ENCODE data around the gene TMEM258.
A peak's percentile ranks its signal among the peaks of the same experiment; 100 is the strongest.

Gene TMEM258

DNA sequence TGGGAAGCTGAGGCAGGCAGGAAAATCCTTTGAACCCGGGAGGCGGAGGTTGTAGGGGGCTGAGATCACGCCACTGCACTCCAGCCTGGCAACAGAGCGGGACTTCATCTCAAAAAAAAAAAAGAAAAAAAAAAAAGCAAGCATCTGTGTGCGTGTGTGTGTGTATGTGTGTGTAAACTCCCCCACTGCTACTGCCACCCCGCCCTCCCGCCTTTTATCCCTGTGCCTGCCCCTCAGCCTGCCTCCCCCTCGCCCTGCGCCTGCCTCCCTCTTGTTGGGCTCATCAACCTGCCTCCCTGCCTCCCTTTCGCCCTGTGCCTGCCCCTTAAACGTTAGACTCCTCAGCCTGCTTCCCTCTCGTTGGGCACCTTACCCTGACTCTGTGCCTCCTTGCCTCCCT lies 18.0 kb downstream of the TMEM258 start:
- DNase-seq, result no peak

DNA sequence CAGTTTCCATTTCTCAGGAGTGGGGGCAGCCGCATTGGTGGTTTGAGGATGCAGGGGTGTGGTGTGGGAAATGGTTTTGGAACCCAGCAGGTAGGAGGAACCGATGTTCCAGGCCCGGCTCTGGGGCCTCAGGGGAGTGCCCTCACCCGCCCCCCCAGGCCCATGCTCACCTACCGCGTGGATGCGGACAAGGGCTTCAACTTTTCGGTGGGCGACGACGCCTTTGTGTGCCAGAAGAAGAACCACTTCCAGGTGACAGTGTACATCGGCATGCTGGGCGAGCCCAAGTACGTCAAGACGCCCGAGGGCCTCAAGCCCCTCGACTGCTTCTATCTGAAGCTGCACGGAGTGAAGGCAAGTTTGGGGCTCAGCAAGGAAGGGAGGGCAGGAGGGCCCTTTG lies 18.6 kb downstream of the TMEM258 start:
- DNase-seq, result no peak

DNA sequence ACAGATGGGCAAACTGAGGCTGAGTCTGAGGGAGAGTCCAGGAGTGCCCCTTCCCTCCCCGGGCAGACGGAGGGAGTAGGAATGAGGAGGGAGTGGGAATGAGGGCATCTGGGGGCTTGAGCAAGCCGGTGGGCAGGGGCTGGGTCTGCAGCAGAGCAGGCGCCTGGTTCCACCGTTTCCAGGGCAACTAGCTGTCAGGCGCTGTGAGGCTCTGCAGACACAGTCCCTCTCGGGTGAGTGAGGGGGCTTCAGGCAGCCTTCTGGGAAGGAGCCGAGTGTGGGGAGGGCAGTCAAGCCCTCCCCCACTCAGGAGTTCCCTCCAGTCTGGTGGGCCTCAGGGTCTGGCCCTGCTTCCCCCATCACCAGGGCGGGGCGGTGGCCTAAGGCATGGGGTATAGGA lies 19.0 kb downstream of the TMEM258 start:
- DNase-seq, result no peak

DNA sequence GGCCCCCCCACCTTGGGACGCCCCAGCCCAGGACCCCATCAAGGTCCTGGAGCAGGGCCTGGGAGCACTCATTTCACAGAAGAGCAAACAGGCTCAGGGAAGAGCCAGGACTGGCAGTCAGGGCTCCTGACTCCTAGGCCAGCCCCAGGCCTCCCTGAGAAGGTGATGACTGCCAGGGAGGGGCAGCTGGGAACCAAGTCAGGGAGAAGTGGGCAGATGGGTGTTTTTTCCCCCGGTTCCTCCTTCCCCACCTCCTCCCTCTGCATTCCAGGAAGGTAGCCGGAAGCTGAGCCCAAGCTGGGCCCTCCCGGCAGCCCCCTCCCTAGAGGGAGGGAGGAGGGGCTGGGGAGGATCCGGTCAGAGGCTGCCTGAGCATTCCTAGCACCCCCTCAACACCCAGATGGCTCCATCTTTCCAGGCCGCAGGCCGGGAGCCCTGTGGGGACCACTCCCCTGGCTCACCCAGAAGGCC lies 20.4 kb downstream of the TMEM258 start:
- no peak for DNase-seq

DNA sequence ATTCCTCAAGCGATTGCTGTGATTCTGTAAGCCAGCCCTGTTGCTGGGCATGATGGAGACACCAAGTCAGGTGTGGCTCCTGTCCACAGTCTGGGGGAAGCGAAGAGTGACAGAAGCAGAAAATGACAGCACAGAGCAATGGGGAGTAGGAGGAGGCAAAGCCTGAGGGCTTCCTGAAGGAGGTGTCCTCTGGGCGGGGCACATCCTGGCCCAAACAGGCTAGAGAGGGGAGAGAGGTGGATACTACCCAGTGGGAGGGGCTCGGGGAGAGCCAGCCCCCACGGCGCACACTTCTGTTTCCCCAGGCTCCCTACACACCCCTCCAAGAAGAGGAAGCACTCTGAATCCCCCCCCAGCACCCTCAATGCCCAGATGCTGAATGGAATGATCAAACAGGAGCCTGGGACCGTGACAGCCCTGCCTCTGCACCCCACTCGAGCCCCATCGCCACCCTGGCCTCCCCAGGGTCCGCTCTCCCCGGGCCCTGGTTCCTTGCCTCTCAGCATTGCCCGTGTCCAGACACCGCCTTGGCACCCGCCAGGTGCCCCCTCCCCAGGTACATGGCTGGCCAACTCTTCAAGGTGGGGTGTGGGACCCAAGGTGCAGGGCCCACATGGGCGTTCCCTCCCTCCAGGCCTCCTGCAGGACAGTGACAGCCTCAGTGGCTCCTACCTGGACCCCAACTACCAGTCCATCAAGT lies 21.1 kb downstream of the TMEM258 start:
- no peak for DNase-seq

DNA sequence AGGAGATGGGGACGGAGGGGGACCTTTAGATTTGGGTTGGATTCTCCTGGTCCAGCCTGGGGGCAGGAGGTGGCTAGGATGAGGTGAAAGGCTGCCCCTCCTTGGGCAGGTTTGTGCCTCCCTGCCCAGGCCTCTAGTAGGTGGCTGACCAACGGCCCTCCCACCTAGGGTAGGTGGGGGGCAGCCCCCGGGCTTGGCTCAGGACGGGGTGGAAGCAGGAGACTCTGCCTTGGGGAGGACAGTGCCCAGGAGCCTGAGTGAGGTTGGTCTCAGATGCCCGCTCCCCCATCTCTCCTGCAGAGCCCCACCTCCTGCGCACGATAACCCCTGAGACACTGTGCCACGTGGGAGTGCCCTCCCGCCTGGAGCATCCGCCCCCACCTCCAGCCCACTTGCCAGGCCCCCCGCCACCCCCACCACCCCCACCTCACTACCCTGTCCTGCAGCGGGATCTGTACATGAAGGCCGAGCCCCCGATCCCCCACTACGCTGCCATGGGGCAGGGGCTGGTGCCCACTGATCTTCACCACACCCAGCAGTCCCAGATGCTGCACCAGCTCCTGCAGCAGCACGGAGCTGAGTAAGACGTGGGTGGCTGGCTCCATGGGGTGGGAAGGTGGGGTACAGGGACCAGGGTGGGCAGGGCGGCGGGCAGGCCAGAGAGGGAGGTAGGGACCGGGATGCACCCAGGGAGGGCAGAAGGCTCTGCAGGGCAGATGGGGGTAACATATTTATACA lies 22.3 kb downstream of the TMEM258 start:
- DNase-seq, result no peak

DNA sequence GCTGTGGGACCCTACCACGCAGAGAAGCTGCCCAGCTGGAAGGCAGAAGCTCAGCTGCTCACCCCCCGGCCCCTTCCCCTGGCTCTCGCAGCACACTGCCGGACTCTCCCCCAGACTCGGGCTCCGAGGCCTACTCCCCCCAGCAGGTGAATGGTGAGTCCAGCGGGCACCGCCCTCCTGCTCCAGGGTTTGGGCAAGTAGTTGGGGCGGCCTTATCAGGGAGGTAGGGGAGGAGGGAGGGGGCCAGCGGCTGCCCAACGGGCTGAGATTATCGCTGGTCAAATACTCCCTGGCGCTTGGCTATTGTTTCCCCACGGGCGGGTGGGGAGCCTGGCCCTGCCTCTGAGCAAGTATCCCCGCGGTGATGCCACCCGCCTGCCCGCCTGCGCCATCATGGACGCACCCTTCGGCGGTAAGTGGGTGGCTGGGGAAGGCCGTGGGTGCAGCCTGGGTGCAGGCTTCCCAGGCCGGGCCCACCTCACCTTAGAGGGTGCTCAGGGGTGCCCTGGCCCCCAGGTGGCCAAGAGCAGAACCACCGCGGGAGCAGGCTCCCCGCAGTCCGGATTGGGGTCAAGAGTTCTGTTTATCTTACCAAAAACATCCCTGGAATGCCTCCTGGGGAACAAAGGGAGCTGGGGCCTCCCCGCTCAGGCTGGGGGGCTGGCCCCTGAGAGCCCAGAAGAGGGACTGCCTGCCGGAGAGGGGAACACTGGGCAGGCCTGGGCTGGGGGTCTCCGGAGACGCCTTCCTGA lies 23.1 kb downstream of the TMEM258 start:
- DNase-seq, result peak; percentile 21

DNA sequence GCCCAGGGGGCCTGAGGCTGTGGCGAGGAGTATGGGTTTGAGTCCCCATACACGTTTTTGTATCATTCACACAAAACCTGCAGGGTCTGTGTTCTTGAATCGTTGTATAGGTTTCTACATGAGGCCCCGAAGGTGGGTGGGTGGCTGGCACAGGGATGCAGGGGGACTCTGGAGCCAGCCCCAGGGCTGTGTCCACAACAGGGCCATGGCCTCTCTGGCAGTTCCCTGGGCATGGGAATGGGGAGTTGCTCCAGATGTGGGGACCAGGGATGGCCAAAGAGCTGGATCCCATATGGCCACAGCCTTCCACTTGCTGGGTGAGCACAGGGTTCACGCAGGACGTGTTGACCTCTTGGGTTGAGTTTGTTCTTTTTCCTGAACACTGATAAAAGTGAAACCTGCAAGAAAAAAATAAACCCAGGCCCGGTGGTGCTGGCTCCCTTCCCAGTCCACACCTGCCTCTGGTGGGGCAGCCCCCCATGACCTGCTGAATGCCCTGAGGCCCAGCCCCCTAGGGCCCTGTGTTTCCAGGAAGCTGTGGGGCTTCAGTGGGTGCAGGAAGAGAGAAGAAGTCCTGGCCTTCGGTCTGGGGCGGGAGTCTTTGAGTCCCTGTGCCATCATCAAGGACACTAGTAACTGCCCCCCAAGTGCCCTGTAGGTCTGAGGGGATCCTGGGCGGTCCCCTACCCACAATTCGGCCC lies 23.9 kb downstream of the TMEM258 start:
- no peak for DNase-seq

DNA sequence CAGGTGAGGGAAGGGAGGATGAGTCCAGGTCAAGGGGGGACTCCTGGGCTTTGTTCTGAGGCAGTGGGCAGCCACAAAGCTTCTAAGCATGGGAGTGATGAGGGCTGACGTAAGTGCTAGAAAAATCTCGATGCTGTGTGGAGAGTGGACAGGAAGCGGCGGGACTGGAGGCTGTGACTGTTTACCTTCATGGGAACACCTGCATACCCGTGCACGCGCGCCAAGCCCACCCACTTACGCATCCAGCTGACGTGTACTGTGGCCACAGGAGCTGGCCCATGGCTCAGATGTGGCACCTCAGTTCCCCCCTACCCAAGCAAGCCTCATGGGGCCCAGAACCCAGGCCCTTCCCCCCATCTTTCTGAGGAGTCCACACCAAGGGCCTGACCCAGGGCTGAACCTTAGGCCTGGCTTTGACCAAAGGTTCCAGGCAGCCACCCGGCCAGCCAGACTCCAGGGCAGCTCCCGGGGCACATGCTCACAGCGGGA lies 26.0 kb downstream of the TMEM258 start:
- peak; percentile 19 for DNase-seq

DNA sequence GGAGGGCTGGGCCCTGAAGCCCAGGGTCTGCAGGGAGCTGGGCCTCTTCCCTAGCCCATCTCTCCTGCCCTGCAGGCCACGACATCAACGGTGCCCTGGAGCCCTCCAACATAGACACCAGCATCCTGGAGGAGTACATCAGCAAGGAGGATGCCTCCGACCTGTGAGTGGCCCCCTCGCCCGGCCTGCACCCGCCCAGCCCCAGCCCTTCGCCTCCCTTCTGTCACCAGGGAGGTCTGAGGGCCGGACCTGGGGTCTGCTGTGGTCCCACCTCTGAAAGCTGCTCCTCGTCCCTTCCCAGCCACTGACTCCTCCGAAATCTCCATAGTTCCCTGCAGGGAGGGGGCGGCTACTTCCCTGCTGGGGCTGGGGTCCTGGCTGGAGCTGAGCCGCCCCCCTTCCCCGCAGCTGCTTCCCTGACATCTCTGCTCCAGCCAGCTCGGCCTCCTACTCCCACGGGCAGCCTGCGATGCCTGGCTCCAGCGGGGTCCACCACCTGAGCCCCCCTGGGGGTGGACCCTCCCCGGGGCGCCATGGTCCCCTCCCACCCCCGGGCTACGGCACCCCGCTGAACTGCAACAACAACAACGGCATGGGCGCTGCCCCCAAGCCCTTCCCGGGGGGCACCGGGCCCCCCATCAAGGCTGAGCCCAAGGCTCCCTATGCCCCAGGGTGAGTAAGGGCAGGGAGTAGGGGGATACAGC lies 26.7 kb downstream of the TMEM258 start:
- DNase-seq, result no peak

DNA sequence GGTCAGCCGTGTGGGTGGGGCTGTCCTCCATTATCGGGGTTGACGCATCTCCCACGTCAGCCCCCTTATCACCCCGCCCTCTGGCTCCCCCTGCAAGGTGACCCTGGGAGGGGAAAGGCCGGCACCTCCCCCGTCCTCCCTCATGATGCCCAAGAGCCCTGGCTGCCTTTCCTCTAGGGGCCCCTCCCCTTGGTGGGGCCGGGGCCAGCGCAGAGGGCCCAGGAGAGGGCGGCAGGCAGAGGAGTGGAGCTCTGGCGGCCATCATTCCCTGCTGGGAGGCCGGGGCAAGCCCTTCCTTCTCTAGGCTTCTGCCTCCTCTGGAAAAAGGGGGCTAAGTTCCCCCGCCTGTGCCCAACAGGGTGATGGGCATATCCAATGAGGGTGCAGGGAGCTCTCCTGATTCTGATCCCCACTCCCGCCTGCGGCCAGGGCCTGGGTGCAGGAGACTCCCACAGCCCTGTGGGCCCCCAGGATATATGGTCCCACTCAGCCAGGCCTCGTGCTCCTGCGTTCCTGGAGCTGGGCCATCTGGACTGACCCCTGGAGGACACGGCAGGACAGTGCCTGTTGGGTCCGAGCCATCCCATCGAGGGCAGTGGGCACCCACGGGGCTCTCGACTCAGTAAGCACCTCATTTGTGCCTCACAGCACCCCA lies 27.7 kb downstream of the TMEM258 start:
- no peak for DNase-seq

DNA sequence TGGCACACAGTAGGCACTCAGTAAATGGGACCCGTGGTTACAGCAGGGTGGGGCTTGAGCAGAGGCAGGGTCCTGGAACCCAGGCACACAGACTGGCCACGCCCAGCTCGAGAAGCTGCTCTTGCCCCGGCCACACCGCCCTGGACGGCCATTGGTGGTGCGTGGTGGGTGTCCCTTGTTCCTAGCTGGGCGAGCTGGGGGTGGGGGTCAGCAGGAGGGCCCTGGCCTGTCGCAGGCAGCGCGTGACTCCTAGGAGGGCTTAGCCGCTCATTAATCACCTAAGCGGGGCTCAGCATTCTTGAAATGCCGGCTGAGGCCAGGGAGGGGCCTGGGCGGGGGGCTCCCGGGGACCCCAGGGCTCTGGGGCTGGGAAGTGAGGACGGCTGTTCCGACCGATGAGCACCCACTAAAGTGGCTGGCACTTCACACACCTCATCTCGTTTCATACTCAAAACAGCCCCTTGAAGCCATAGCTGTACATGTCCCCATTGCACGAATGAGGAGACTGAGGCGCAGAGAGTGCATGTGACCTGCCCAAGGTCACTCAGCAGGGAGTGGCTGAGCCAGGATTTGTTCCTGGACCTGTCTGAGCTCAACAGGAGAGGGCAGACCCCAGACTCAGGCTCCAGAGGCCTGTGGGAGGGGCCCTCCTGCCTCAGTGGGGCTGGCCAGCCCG lies 28.3 kb downstream of the TMEM258 start:
- no peak for DNase-seq

DNA sequence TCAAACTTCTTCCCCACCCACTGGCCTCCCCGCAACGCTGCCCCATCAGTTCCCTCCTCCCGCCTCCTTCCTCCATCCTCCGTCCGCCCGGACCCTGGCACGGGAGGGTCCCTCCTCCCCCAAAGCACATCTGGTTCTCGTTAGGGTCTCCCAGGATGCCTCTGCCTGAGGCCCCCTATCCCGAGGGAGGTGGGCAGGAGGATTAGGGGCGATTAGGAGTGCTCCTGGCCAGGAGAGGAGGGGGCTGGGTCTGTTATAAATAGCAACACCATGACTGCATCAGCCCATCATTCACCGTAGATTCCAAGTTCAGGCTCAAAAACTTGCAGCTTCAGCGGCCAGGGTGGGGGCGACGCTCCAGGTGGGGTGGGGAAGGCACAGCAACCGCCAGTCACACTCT lies 29.6 kb downstream of the TMEM258 start:
- peak; percentile 68 for DNase-seq

DNA sequence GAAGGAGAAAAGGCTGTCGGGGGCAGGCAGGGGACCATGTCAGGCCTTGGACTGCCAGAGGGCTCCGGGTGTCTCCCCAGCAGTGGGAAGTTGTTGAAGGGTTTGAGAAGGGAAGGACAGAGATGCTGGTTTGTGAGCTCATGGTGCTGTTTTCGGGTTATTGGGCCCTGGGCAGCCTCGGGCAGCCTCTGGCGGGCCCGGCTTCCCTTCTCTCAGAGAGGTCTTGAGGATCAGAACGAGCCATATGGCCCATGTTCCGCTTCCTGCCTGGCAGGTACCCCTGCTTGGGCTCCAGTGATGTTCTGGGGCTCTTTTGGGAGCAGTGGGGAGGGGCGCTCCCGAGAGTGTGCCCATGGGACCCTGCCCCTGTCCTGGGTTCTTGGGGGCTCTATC lies 30.2 kb downstream of the TMEM258 start:
- no peak for DNase-seq

DNA sequence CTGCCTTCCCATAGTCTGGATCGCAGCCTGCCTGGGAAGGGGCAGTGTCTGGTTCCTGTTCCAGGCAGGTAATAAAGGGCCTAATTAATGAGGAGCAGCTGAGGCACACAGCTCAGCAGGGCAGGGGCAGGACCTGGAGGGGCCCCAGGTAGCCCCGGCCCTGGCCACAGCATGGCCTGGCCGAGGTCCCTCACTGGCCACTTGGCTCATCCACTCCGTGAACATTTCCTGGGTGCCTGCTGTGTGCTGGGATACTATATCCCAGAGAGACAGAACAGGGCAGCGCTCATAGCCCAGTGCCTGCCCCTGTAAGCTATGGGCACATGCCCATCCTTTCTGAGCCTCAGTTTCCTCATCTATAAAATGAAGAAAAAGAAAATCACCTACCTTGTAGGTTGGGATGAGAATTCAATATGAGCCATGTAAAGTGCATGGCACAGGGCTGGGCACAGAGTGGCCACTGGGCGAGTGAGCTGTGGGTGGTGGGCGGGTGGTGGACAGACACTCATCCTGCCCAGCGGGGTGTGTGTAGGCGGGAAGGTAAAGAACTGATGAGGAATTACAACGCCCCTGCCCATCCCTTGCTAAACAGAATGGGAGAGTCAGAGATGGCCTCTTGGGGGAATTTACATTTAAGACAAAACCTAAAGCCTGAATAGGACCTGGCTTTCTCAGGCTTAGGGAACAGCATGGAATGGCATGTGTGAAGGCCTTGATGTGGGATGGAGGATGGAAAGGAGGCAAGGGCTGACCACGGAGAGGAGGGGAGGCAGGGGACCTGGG lies 30.8 kb downstream of the TMEM258 start:
- DNase-seq, result no peak

DNA sequence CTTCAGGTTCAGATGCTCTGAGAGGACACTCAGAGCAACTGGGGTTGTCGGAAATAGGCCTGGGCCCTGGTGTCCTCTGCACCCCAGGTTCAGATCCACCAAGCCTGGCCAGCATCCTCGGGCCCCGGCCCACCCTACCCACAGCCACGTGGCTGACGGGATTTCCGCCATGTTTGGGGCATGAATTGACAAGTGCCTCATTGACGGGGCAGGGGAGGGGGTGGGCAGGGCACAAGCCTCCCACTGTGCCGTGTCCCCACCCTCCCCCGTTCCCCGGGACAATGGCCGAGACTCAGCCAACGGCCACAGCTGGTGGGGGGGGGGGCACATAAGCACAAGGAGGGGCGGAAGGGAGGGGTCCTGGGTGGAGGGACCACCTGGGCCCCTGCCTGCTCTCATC lies 31.5 kb downstream of the TMEM258 start:
- DNase-seq, result no peak

DNA sequence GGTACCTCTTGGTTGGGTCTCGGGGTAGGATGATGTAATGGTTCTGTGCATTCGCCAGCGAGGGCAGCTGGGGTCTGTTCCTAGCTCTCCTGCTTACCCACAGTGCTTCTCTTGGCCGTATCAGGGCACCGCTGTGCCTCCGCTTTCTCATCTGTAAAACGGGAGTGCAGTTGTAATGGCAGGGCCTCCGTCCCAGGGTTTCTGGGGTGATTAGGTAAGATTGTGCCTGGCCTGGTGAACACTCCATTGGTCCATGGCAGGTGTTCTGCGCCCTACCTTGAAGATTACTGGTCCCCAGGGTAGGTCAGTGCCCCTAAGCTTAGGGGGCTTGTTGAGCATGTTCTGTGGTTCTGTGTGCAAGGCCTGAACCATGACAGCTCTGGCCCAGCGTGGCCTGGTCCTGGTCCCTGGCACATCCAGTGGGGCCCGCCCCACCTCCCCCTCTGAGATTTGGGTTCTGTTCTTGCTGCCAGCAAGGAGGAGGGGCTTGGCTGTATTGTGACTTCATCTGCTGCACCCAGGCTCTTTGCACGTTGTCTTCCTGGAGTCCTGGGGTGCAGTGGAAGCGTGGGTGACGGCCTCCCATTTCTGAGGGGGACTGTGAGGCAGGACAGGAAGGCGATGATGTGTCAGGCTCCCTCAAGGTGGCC lies 35.1 kb downstream of the TMEM258 start:
- DNase-seq, result no peak

DNA sequence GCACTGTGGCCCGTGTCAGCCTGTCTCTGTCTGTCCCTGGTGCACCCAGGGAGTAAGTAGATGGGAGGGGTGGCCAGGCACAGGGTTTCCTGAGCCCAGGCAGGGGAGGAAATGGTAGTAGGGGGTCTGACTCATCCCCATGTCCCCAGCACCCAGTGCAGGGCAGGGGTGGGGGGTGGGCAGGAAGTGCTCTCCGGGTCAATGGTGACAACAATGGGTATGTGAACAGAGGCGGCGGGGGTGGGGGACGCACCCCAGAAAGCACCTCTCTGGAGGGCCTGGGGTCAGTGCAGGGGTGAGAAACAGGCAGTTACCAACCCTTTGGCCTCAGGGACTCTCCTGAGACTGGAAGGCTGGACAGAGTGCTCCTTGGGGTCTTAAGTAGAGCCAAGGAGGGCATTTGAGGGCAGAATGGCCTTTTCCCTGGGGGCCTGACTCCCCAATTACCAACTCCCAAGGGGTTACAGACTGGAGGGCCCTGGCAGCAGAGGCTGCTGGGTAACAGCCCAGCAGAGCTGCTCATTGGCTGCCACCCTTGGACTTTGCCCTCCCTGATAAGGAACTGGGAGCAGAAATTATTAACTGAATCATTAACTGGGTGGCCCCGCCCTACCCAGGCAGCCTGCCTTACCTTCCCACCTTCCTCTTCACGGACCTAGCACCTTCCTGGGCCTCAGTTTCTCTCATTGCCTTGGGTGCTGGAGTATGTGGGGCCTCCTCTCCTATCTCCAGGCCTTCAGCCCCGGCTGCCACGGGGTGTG lies 35.8 kb downstream of the TMEM258 start:
- DNase-seq, result peak; percentile 69

DNA sequence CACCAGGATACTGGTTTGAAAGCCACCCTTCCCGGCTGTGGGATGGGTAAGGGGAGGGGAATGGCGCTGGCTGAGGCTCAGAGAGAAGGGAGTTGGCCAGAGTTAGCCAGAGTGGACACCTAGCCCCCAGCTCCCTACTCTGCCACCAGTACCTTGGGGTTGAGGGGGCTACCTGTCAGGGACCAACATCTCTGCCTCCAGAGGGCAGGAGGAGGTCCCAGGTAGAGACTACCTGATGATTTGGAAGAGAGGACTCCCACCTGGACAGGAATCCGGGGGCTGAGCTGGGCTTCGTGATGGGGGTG lies 36.3 kb downstream of the TMEM258 start:
- DNase-seq, result no peak
